NCI-H2171 (cell line): Measurements from ENCODE around the gene TAF8.
"Not testable (repeated sequence)": the region's sequence is repeated elsewhere in the genome, so short reads cannot be mapped to it uniquely, and the experiment has no call there.

Experiments
- DNase-seq: peaks from one replicate; lab custom pipeline; 2025; lab: John Stamatoyannopoulos, UW

The TAF8 gene

GRCh38 chr6:42029062-42029685 lies 21.1 kb upstream of the TAF8 start:
- no peak for DNase-seq

GRCh38 chr6:42029881-42030280 lies 20.4 kb upstream of the TAF8 start:
- no peak for DNase-seq

GRCh38 chr6:42030585-42031506 lies 19.5 kb upstream of the TAF8 start:
- DNase-seq = no peak

GRCh38 chr6:42032366-42032765 lies 18.0 kb upstream of the TAF8 start:
- no peak for DNase-seq

GRCh38 chr6:42037669-42038068 lies 12.7 kb upstream of the TAF8 start:
- not testable (repeated sequence) for DNase-seq

- DNase-seq = no peak
Measured at GRCh38 chr6:42038163-42038562, 12.2 kb upstream of the TAF8 start.

GRCh38 chr6:42038811-42039408 lies 11.4 kb upstream of the TAF8 start:
- DNase-seq = no peak

- DNase-seq = no peak
Measured at GRCh38 chr6:42040856-42041480, 9.4 kb upstream of the TAF8 start.

- DNase-seq = no peak
Measured at GRCh38 chr6:42041481-42042053, 8.8 kb upstream of the TAF8 start.

GRCh38 chr6:42042108-42042507 lies 8.2 kb upstream of the TAF8 start:
- DNase-seq = no peak

GRCh38 chr6:42043787-42044475 lies 6.4 kb upstream of the TAF8 start:
- DNase-seq = peak; percentile 67

- peak; percentile 80 for DNase-seq
Measured at GRCh38 chr6:42045538-42046460, 4.5 kb upstream of the TAF8 start.

- no peak for DNase-seq
Measured at GRCh38 chr6:42046464-42047212, 3.7 kb upstream of the TAF8 start.

GRCh38 chr6:42047213-42047590 lies 3.1 kb upstream of the TAF8 start:
- DNase-seq = no peak

- DNase-seq = no peak
Measured at GRCh38 chr6:42047790-42048405, 2.4 kb upstream of the TAF8 start.

- DNase-seq = no peak
Measured at GRCh38 chr6:42049116-42049809, 1.1 kb upstream of the TAF8 start.

GRCh38 chr6:42049948-42050296 lies 402 bp upstream of the TAF8 start:
- no peak for DNase-seq

GRCh38 chr6:42051268-42051653 lies 937 bp downstream of the TAF8 start:
- no peak for DNase-seq

GRCh38 chr6:42053601-42054000 lies 3.3 kb downstream of the TAF8 start:
- no peak for DNase-seq
